ENCODE measurements around the gene ANKS1A. TPM values are rescaled to one million over a fixed set of nuclear protein-coding genes. Genes with fewer than 3 reads are reported as not detected.

ANKS1A gene
- total and polyA plus RNA-seq, 2 of the 4 experiments (the other 2 are of a cell fraction) = 7.2 to 7.5 TPM

DNA sequence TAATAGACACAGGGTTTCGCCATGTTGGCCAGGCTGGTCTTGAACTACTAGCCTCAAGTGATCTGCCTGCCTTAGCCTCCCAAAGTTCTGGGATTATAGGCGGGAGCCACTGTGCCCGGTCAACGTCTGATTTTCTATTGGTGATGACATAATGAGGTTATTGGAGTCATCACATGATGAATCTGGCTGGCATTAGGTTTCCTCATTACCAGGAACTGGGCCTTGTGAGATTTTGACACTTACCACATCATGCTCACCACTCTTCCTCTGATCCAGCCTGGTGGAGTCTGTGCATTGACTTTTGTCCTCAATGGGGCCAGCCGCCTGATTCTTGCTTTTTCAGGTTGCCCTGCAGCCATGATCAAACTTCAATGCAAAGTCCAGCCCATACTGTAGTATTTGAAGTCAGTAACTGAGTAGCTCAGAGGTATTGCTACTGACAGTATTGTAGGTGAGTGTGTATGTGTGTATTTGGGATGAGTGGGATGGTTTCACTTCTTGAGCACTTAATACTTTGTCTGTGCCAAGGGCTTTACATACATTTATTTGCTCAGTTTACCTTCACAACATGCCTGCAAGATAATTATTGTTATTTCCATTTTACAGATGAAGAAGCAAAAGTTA is 16.0 kb downstream of the ANKS1A start:
- Histone ChIP-seq H3K4me1 (ENCODE audit: control insufficient read depth, insufficient read depth, low read length) (no peaks in the 10 kb centered on the region), H4K91ac (ENCODE audit: insufficient read depth, low read depth, low read length) (no peak overlapping the region), H4K8ac (ENCODE audit: low read depth in 2 of 2, low read length in 2 of 2) (no peak overlapping the region), H3K56ac (ENCODE audit: extremely low read depth, insufficient read depth, low read length) (no peak overlapping the region), H3K9me3 (ENCODE audit: control insufficient read depth, insufficient read depth, low read length) (no peaks in the 10 kb centered on the region), H3K4me2 (ENCODE audit: low read depth, low read length) (no peak overlapping the region), H2BK20ac (ENCODE audit: low read depth, low read length) (no peak overlapping the region), H2AK9ac (replicated peaks; ENCODE audit: low read depth, low read length, poor library complexity) (no peak overlapping the region), H3K4ac (ENCODE audit: low read depth, low read length) (no peak overlapping the region), H2BK15ac (ENCODE audit: low read depth, low read length) (no peak overlapping the region), H4K5ac (ENCODE audit: low read depth, low read length) (no peak overlapping the region), H2BK120ac (ENCODE audit: low read depth, low read length) (no peak overlapping the region), H3K4me3 (ENCODE audit: insufficient read depth, low read depth, low read length) (no peak overlapping the region), H3K23ac (ENCODE audit: low read depth, low read length) (no peak overlapping the region), H3K36me3 (ENCODE audit: control insufficient read depth, insufficient read depth, low read length) (no peaks in the 10 kb centered on the region), H3K79me1 (ENCODE audit: low read depth in 1 of 2, low read length in 2 of 2) (peaks cover 17 to 26% of the 10 kb centered on the region in 2 experiments), H3K27me3 (ENCODE audit: control insufficient read depth, insufficient read depth, low read length) (peaks cover 8% of the 10 kb centered on the region), H2AFZ (replicated peaks; ENCODE audit: low read length, poor library complexity) (no peak overlapping the region), H3K9ac (ENCODE audit: low read depth, low read length) (no peak overlapping the region), H2BK5ac (ENCODE audit: low read depth, low read length, poor library complexity, severe bottlenecking) (no peak overlapping the region), H2AK5ac (ENCODE audit: low read depth, low read length) (no peak overlapping the region), H4K20me1 (ENCODE audit: insufficient read depth, low read length) (peaks cover 28% of the 10 kb centered on the region; the same call in 1 of the 2 replicates), H3K18ac (ENCODE audit: low read depth, low read length) (no peak overlapping the region), H3K14ac (replicated peaks; ENCODE audit: low read depth, low read length) (no peak overlapping the region), H3K9me1 (ENCODE audit: insufficient read depth, low read length) (peaks cover 4% of the 10 kb centered on the region; the same call in 1 of the 2 replicates), H3K27ac (ENCODE audit: insufficient read depth, low read length) (no peak overlapping the region)
- 96% methylated on average over 2 of the region's 5 CpGs; no CpG with 5 or more reads in 1 of the 2 experiments for WGBS, 2 experiments (ENCODE audit: extremely low coverage in 2 of 2, insufficient read length in 1 of 2)
- BruUV-seq (replicated peaks) = no TSS peak
- ChIA-PET CTCF (interaction anchor here (0.7 to 1.1 kb wide), 2 partner anchors 10 to 20 kb away, joined by 3 to 4 read pairs; no protein-coding TSS in a partner anchor), POLR2A (ENCODE audit: unreplicated experiment) (no interaction called here)
- intact Hi-C loops (cut with micrococcal nuclease) (no loop called here), in situ Hi-C loops (cut with MboI; ENCODE audit: low sequenced_read_pairs) (no loop called here), dilution Hi-C loops (cut with HindIII; ENCODE audit: low sequenced_read_pairs, unreplicated experiment) (no loop called here)
- ATAC-seq (ENCODE audit: low read depth) = no peak
- no peak for DNase-seq
- TF ChIP-seq MAFK (IDR thresholded peaks at IDR 0.05; ENCODE audit: low read depth, low read length) (no peak), RCOR1 (IDR thresholded peaks at IDR 0.05; ENCODE audit: insufficient replicate concordance, low read length) (no peak), MXI1 (IDR thresholded peaks at IDR 0.05; ENCODE audit: borderline replicate concordance, low read depth, low read length) (no peak), RAD21 (IDR thresholded peaks at IDR 0.05; ENCODE audit: low read length) (no peak), CHD1 (IDR thresholded peaks at IDR 0.05; ENCODE audit: low read depth, low read length) (no peak), NFE2L2 (IDR thresholded peaks at IDR 0.05; ENCODE audit: low read depth, low read length) (no peak), FOS (IDR thresholded peaks at IDR 0.05; ENCODE audit: low read depth, low read length) (no peak)
- TF ChIP-seq, protein P1, sequence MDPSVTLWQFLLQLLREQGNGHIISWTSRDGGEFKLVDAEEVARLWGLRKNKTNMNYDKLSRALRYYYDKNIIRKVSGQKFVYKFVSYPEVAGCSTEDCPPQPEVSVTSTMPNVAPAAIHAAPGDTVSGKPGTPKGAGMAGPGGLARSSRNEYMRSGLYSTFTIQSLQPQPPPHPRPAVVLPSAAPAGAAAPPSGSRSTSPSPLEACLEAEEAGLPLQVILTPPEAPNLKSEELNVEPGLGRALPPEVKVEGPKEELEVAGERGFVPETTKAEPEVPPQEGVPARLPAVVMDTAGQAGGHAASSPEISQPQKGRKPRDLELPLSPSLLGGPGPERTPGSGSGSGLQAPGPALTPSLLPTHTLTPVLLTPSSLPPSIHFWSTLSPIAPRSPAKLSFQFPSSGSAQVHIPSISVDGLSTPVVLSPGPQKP (IDR thresholded peaks at IDR 0.05; ENCODE audit: borderline replicate concordance, low read depth, low read length) = no peak
- TF ChIP-seq, protein P2, sequence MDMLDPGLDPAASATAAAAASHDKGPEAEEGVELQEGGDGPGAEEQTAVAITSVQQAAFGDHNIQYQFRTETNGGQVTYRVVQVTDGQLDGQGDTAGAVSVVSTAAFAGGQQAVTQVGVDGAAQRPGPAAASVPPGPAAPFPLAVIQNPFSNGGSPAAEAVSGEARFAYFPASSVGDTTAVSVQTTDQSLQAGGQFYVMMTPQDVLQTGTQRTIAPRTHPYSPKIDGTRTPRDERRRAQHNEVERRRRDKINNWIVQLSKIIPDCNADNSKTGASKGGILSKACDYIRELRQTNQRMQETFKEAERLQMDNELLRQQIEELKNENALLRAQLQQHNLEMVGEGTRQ (IDR thresholded peaks at IDR 0.05; ENCODE audit: low read depth, low read length) = no peak

All from IMR-90 (cell line).